ENCODE measurements around the gene S100A1. TPM values are rescaled to one million over a fixed set of nuclear protein-coding genes. Genes with fewer than 3 reads are reported as not detected.
A peak's percentile ranks its signal among the peaks of the same experiment; 100 is the strongest.

The S100A1 gene
- total RNA-seq, 1 donor from 2014 or later: not detected

GRCh38 chr1:153619171-153619570 is 9.1 kb upstream of the S100A1 start:
- no peak overlapping the region for H3K4me3 ChIP-seq
- DNase-seq (ENCODE audit: low spot score): no peak
- peaks cover 7% of the 10 kb centered on the region for H3K9me3 Mint-ChIP-seq
- no peak overlapping the region for H3K27ac ChIP-seq
- H3K27me3 ChIP-seq: no peaks in the 10 kb centered on the region
- H4K20me1 ChIP-seq (ENCODE audit: low read depth): no peaks in the 10 kb centered on the region
- H3K79me2 ChIP-seq (ENCODE audit: low read depth): no peaks in the 10 kb centered on the region
- H3F3A ChIP-seq (ENCODE audit: low read depth): no peaks in the 10 kb centered on the region
- peaks cover 10% of the 10 kb centered on the region for H3K4me1 Mint-ChIP-seq
- TF ChIP-seq EZH2 (IDR thresholded peaks at IDR 0.05): no peak
- TF ChIP-seq EZH2phosphoT487 (IDR thresholded peaks at IDR 0.05): no peak
- TF ChIP-seq CTCF (IDR thresholded peaks at IDR 0.05): no peak
- H2AFZ ChIP-seq (replicated peaks): no peak overlapping the region
- no peak overlapping the region for H3K4me3 Mint-ChIP-seq
- H3K27ac Mint-ChIP-seq: no peak overlapping the region
- H3K27me3 Mint-ChIP-seq (ENCODE audit: insufficient read depth, low read depth): no peaks in the 10 kb centered on the region
- H3K4me1 ChIP-seq: peaks cover 7% of the 10 kb centered on the region
- no peaks in the 10 kb centered on the region for H3K36me3 ChIP-seq
- H3K9ac ChIP-seq: no peak overlapping the region
- no peaks in the 10 kb centered on the region for H3K9me3 ChIP-seq (ENCODE audit: low read depth)
- H3K4me2 ChIP-seq: no peak overlapping the region
- H3K36me3 Mint-ChIP-seq: peaks cover 26% of the 10 kb centered on the region

GRCh38 chr1:153623101-153623500 is 5.1 kb upstream of the S100A1 start:
- no peak overlapping the region for H3K4me2 ChIP-seq
- Mint-ChIP-seq H3K36me3 (peaks cover 30% of the 10 kb centered on the region), H3K4me3 (no peak overlapping the region), H3K4me1 (peaks cover 37% of the 10 kb centered on the region), H3K27me3 (ENCODE audit: insufficient read depth, low read depth) (peaks cover 4% of the 10 kb centered on the region), H3K9me3 (peaks cover 7% of the 10 kb centered on the region), H3K27ac (no peak overlapping the region)
- no peaks in the 10 kb centered on the region for H4K20me1 ChIP-seq (ENCODE audit: low read depth)
- peaks cover 8% of the 10 kb centered on the region for H3K79me2 ChIP-seq (ENCODE audit: low read depth)
- H3K9me3 ChIP-seq (ENCODE audit: low read depth): no peaks in the 10 kb centered on the region
- no peak for TF ChIP-seq EZH2 (IDR thresholded peaks at IDR 0.05)
- TF ChIP-seq EZH2phosphoT487 (IDR thresholded peaks at IDR 0.05): no peak
- no peak for TF ChIP-seq CTCF (IDR thresholded peaks at IDR 0.05)
- H3F3A ChIP-seq (ENCODE audit: low read depth): no peaks in the 10 kb centered on the region
- no peak overlapping the region for H3K27ac ChIP-seq
- DNase-seq (ENCODE audit: low spot score): no peak
- H3K4me3 ChIP-seq: no peak overlapping the region
- H3K9ac ChIP-seq: no peak overlapping the region
- peaks cover 17% of the 10 kb centered on the region for H3K4me1 ChIP-seq
- no peaks in the 10 kb centered on the region for H3K36me3 ChIP-seq
- H3K27me3 ChIP-seq: no peaks in the 10 kb centered on the region
- no peak overlapping the region for H2AFZ ChIP-seq (replicated peaks)

- Histone ChIP-seq H3F3A (ENCODE audit: low read depth) (no peaks in the 10 kb centered on the region), H3K27me3 (no peaks in the 10 kb centered on the region), H3K9me3 (ENCODE audit: low read depth) (no peaks in the 10 kb centered on the region), H3K4me2 (no peak overlapping the region), H3K9ac (no peak overlapping the region), H2AFZ (replicated peaks) (no peak overlapping the region), H3K27ac (no peak overlapping the region), H4K20me1 (ENCODE audit: low read depth) (no peaks in the 10 kb centered on the region), H3K4me1 (peaks cover 22% of the 10 kb centered on the region), H3K4me3 (no peak overlapping the region), H3K36me3 (no peaks in the 10 kb centered on the region), H3K79me2 (ENCODE audit: low read depth) (peaks cover 8% of the 10 kb centered on the region)
- peaks cover 44% of the 10 kb centered on the region for H3K4me1 Mint-ChIP-seq
- H3K27me3 Mint-ChIP-seq (ENCODE audit: insufficient read depth, low read depth): peaks cover 7% of the 10 kb centered on the region
- H3K27ac Mint-ChIP-seq: no peak overlapping the region
- H3K9me3 Mint-ChIP-seq: peaks cover 3% of the 10 kb centered on the region
- peak overlapping the region; percentile 35 for H3K4me3 Mint-ChIP-seq
- H3K36me3 Mint-ChIP-seq: peaks cover 21% of the 10 kb centered on the region
- TF ChIP-seq EZH2 (IDR thresholded peaks at IDR 0.05) (no peak), EZH2phosphoT487 (IDR thresholded peaks at IDR 0.05) (no peak), CTCF (IDR thresholded peaks at IDR 0.05) (no peak)
- no peak for DNase-seq (ENCODE audit: low spot score)
Observed at GRCh38 chr1:153624965-153625611, 3.1 kb upstream of the S100A1 start.
